Measurements from ENCODE around the gene TANC1. TPM values are rescaled to one million over a fixed set of nuclear protein-coding genes. Genes with fewer than 3 reads are reported as not detected.

TANC1 gene
- total RNA-seq, 2 experiments from 2014 or later = 0.41 to 0.47 TPM

DNA sequence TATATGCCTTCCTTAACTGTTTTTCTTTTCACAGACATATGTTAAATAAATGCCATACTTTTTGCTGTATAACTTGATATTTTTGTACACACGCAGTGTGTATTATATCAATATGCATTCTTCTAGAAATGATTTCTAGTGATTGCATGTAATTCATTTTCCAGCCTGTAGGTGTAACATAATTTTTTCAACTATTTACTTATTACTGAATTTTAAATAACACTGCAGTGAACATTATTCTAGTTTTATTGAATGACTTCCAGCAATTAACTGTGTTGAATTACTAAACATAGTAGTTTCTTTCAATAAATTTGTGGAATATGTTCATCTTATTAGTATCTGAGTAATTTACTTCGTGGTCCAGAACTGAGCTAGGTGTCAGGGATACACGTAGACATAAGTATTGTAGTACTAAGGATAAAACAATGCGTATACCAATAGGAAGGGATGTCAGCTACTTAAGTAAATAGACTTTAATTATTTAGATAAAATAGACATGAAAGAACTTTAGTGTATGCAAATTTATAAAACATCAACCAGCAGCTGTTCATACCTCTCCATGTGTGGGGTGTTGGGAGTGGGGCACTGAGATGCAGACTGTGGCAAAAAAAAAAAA is 28.0 kb downstream of the TANC1 start:
- H3K9me3 Mint-ChIP-seq = no peaks in the 10 kb centered on the region
- ATAC-seq (ENCODE audit: poor library complexity) (no peak), DNase-seq (no peak)
- H3K4me3 Mint-ChIP-seq = no peak overlapping the region
- H3K4me1 Mint-ChIP-seq (ENCODE audit: low read depth) = peaks cover 4% of the 10 kb centered on the region
- no peaks in the 10 kb centered on the region for H3K36me3 ChIP-seq (ENCODE audit: insufficient read depth, low read length)
- TF ChIP-seq, protein P1, sequence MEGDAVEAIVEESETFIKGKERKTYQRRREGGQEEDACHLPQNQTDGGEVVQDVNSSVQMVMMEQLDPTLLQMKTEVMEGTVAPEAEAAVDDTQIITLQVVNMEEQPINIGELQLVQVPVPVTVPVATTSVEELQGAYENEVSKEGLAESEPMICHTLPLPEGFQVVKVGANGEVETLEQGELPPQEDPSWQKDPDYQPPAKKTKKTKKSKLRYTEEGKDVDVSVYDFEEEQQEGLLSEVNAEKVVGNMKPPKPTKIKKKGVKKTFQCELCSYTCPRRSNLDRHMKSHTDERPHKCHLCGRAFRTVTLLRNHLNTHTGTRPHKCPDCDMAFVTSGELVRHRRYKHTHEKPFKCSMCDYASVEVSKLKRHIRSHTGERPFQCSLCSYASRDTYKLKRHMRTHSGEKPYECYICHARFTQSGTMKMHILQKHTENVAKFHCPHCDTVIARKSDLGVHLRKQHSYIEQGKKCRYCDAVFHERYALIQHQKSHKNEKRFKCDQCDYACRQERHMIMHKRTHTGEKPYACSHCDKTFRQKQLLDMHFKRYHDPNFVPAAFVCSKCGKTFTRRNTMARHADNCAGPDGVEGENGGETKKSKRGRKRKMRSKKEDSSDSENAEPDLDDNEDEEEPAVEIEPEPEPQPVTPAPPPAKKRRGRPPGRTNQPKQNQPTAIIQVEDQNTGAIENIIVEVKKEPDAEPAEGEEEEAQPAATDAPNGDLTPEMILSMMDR (IDR thresholded peaks at IDR 0.05) = peak; percentile 29
- intact Hi-C loops (cut with DNase I, micrococcal nuclease) = no loop called here
- no peaks in the 10 kb centered on the region for H3K27me3 ChIP-seq (ENCODE audit: control insufficient read depth in 1 of 2, insufficient read depth in 2 of 2, low read length in 2 of 2)
- POLR2A ChIA-PET = no interaction called here
- no peaks in the 10 kb centered on the region for H3K4me1 ChIP-seq (ENCODE audit: insufficient read depth, low read length)
- no peaks in the 10 kb centered on the region for H3K9me3 ChIP-seq (ENCODE audit: control insufficient read depth in 1 of 2, insufficient read depth in 1 of 2, low read length in 2 of 2)
- H3K36me3 Mint-ChIP-seq (ENCODE audit: low read depth) = no peaks in the 10 kb centered on the region
- CTCF ChIA-PET = no interaction called here
- no peak overlapping the region for H3K4me3 ChIP-seq (ENCODE audit: low read length)
- no peak overlapping the region for H3K27ac Mint-ChIP-seq
- no peak overlapping the region for H3K27ac ChIP-seq (ENCODE audit: low read depth in 1 of 2, low read length in 2 of 2)
- H3K27me3 Mint-ChIP-seq = peaks cover 4% of the 10 kb centered on the region

DNA sequence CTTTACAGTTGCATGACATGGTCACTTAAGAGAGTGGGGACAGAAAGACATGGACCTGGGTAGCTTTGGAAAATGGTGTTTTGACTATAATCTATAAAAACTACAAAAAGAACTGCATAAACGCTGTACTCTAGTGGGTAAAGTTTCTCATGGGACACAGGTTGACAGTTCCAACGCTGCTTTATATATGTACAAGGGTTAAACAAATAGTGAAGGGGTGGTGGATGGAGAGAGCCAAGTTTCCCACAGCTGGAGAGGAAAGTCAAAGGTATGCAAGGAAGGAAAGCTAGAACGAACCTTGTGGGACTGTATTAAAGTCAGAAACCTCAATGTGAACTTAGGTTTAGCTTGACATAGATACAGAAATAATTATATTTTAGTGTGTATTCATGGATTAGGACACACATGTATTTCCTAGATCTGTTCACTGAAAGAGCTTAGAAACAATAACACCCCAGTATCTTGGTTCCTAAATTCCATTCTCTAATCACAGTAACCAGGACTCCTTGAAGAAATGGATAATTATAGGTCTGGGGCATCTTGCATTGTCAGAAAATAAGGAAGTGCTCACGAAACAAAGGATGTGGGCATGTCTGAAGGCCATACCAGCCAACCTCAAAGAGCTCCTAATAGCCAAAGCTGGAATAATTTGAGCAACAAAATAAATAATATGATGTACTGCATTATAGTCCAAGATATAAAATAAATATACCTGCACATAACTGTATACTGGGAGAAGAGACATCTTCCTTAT is 28.8 kb downstream of the TANC1 start:
- no peaks in the 10 kb centered on the region for H3K36me3 Mint-ChIP-seq (ENCODE audit: low read depth)
- no peak overlapping the region for H3K4me3 ChIP-seq (ENCODE audit: low read length)
- no peaks in the 10 kb centered on the region for H3K9me3 Mint-ChIP-seq
- ATAC-seq (ENCODE audit: poor library complexity) = no peak
- no peak overlapping the region for H3K27ac ChIP-seq (ENCODE audit: low read depth in 1 of 2, low read length in 2 of 2)
- no peak overlapping the region for H3K27ac Mint-ChIP-seq
- DNase-seq = no peak
- POLR2A ChIA-PET = no interaction called here
- no peak overlapping the region for H3K4me3 Mint-ChIP-seq
- peaks cover 4% of the 10 kb centered on the region for H3K4me1 Mint-ChIP-seq (ENCODE audit: low read depth)
- no peaks in the 10 kb centered on the region for H3K4me1 ChIP-seq (ENCODE audit: insufficient read depth, low read length)
- intact Hi-C loops (cut with DNase I, micrococcal nuclease) = no loop called here
- H3K9me3 ChIP-seq (ENCODE audit: control insufficient read depth in 1 of 2, insufficient read depth in 1 of 2, low read length in 2 of 2) = no peaks in the 10 kb centered on the region
- H3K27me3 ChIP-seq (ENCODE audit: control insufficient read depth in 1 of 2, insufficient read depth in 2 of 2, low read length in 2 of 2) = no peaks in the 10 kb centered on the region
- peaks cover 4% of the 10 kb centered on the region for H3K27me3 Mint-ChIP-seq
- TF ChIP-seq, protein P1 (IDR thresholded peaks at IDR 0.05) = no peak
- CTCF ChIA-PET = no interaction called here
- no peaks in the 10 kb centered on the region for H3K36me3 ChIP-seq (ENCODE audit: insufficient read depth, low read length)

DNA sequence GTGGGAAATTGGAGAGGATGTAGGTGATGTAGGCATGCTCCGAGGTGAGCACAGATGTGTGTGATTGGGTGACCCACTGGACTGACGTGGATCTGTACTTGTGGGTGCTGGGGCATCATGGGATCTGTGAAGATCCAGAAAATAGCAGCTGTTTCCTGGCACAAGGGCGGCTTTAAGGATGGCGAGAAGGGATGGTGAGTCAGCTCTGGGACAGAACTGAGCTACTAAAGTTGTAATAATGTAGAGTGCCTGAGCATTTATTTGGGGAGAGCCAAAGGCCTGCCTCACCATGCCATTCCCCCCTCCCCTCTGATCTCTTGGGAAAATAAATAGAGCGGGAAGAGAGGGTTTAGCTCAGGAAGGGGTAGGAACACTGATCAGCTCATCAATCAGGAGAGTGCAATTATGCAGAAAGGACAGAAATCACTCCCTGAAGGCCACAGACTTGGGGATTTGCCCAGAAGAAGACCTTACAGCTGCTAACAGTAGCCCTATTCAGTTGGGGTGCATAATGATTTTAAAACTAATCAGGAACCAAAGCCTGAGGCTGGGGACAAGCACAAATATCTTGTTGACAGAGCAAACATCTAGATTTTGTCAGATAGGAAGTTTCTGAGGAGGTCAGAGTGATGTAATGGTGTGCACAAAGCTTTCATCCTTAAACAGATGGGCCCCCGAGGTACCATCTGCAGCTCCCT is 30.3 kb downstream of the TANC1 start:
- ATAC-seq (ENCODE audit: poor library complexity) = no peak
- CTCF ChIA-PET = no interaction called here
- no peak overlapping the region for H3K27ac Mint-ChIP-seq

More for the DNA sequence above, 30.3 kb downstream of the TANC1 start:
- Mint-ChIP-seq H3K9me3 (no peaks in the 10 kb centered on the region), H3K4me3 (no peak overlapping the region), H3K27me3 (peaks cover 4% of the 10 kb centered on the region), H3K4me1 (ENCODE audit: low read depth) (peaks cover 4% of the 10 kb centered on the region), H3K36me3 (ENCODE audit: low read depth) (no peaks in the 10 kb centered on the region)
- Histone ChIP-seq H3K27ac (ENCODE audit: low read depth in 1 of 2, low read length in 2 of 2) (no peak overlapping the region), H3K9me3 (ENCODE audit: control insufficient read depth in 1 of 2, insufficient read depth in 1 of 2, low read length in 2 of 2) (no peaks in the 10 kb centered on the region), H3K4me3 (ENCODE audit: low read length) (no peak overlapping the region), H3K4me1 (ENCODE audit: insufficient read depth, low read length) (no peaks in the 10 kb centered on the region), H3K27me3 (ENCODE audit: control insufficient read depth in 1 of 2, insufficient read depth in 2 of 2, low read length in 2 of 2) (no peaks in the 10 kb centered on the region), H3K36me3 (ENCODE audit: insufficient read depth, low read length) (no peaks in the 10 kb centered on the region)
- DNase-seq = no peak
- intact Hi-C loops (cut with DNase I, micrococcal nuclease) = no loop called here
- POLR2A ChIA-PET = interaction anchor here (0.7 kb wide), 1 partner anchor 29 kb away, joined by 3 read pairs; no protein-coding TSS in a partner anchor
- TF ChIP-seq, protein P1 (IDR thresholded peaks at IDR 0.05) = no peak

Data from CD4-positive, alpha-beta T cell (primary cell).